Neural cell (in vitro differentiated cells): ENCODE measurements around the gene TAOK1. TPM values are rescaled to one million over a fixed set of nuclear protein-coding genes. Genes with fewer than 3 reads are reported as not detected.

Experiments
- H2AFZ ChIP-seq: fragments of 200-600, 300-800 bp; sonication (generic), shearing (Covaris generic); 2 replicates; pipeline ENCODE4 v1.6.0; 2014; ENCODE audit warnings: low read depth, mild to moderate bottlenecking, antibody characterized with exemption, low read length, moderate library complexity
- H3F3A ChIP-seq: fragments of 200-600 bp; shearing (Covaris generic); 2 replicates; pipeline ENCODE4 v1.6.1; 2016; ENCODE audit warnings: mild to moderate bottlenecking, moderate library complexity, mixed read lengths, antibody characterized with exemption, low read length; ENCODE audit not compliant: insufficient read depth, poor library complexity, severe bottlenecking
- H3K27ac ChIP-seq: fragments of 200-600, 300-800 bp; sonication (generic), shearing (Covaris generic); 2 replicates; pipeline ENCODE4 v1.5.1; 2014; ENCODE audit warnings: mild to moderate bottlenecking, low read length, moderate library complexity
- H3K27me3 ChIP-seq: fragments of 300-800, 200-600 bp; sonication (generic), shearing (Covaris generic); 2 replicates; pipeline ENCODE4 v1.6.0; 2014; ENCODE audit warnings: mild to moderate bottlenecking, low read depth, low read length, moderate library complexity; ENCODE audit not compliant: insufficient read depth
- H3K36me3 ChIP-seq: fragments of 300-800, 200-600 bp; sonication (generic), shearing (Covaris generic); 2 replicates; pipeline ENCODE4 v1.5.1; 2014; ENCODE audit warnings: mild to moderate bottlenecking, antibody characterized with exemption, low read length, moderate library complexity; ENCODE audit not compliant: insufficient read depth
- H3K4me2 ChIP-seq: fragments of 300-800, 200-600 bp; sonication (generic), shearing (Covaris generic); 2 replicates; pipeline ENCODE4 v1.6.0; 2014; ENCODE audit warnings: mild to moderate bottlenecking, low read length
- H3K4me3 ChIP-seq: fragments of 300-800, 200-600 bp; sonication (generic), shearing (Covaris generic); 2 replicates; pipeline ENCODE4 v1.5.1; 2014; ENCODE audit warnings: mild to moderate bottlenecking, low read length, moderate library complexity
- H3K79me2 ChIP-seq: fragments of 200-600 bp; shearing (Covaris generic); replicated peaks from 2 replicates; pipeline ENCODE4 v1.6.0; 2014; ENCODE audit warnings: mild to moderate bottlenecking, low read length, moderate library complexity; ENCODE audit not compliant: insufficient read depth
- H3K9ac ChIP-seq: fragments of 300-800, 200-600 bp; sonication (generic), shearing (Covaris generic); 2 replicates; pipeline ENCODE4 v1.6.1; 2016; ENCODE audit warnings: mild to moderate bottlenecking, low read length, mixed read lengths
- H3K9me2 ChIP-seq: fragments of 200-600 bp; shearing (Covaris generic); 2 replicates; pipeline ENCODE4 v1.6.1; 2016; ENCODE audit warnings: mild to moderate bottlenecking, low read length, mixed read lengths; ENCODE audit not compliant: insufficient read depth
- H3K9me3 ChIP-seq: fragments of 200-600, 300-800 bp; sonication (generic), shearing (Covaris generic); 2 replicates; pipeline ENCODE4 v1.6.1; 2016; ENCODE audit warnings: mild to moderate bottlenecking, mixed run types, low read length, moderate library complexity, mixed read lengths
- H4K20me1 ChIP-seq: fragments of 200-600 bp; shearing (Covaris generic); 2 replicates; pipeline ENCODE4 v1.6.1; 2016; ENCODE audit warnings: mild to moderate bottlenecking, mixed run types; ENCODE audit not compliant: insufficient read depth
- EP300 ChIP-seq: fragments of 450-650 bp; conservative IDR thresholded peaks from 2 replicates; pipeline ENCODE4 v1.6.1; 2014; ENCODE audit warnings: antibody characterized with exemption, mild to moderate bottlenecking, moderate library complexity; ENCODE audit not compliant: poor library complexity, severe bottlenecking
- EZH2 ChIP-seq: fragments of 200-600, 300-800 bp; shearing (Covaris generic), sonication (generic); IDR thresholded peaks from 2 replicates; pipeline ENCODE4 v1.6.1; 2014; ENCODE audit warnings: antibody characterized with exemption, low read length, borderline replicate concordance, mild to moderate bottlenecking; ENCODE audit not compliant: insufficient read depth, poor library complexity, severe bottlenecking
- MXI1 ChIP-seq: fragments of 450-650 bp; conservative IDR thresholded peaks from 2 replicates; pipeline ENCODE4 v1.6.1; 2014; ENCODE audit warnings: antibody characterized with exemption, mild to moderate bottlenecking; ENCODE audit not compliant: poor library complexity, severe bottlenecking
- POLR2AphosphoS5 ChIP-seq: IDR thresholded peaks from 2 replicates; pipeline ENCODE4 v1.6.1; 2012
- RAD21 ChIP-seq: fragments of 450-650 bp; conservative IDR thresholded peaks from 2 replicates; pipeline ENCODE4 v1.6.1; 2014; ENCODE audit warnings: antibody characterized with exemption, mild to moderate bottlenecking, moderate library complexity
- SMC3 ChIP-seq: fragments of 450-650 bp; conservative IDR thresholded peaks from 2 replicates; pipeline ENCODE4 v1.6.1; 2014; ENCODE audit warnings: antibody characterized with exemption, mild to moderate bottlenecking, moderate library complexity; ENCODE audit not compliant: poor library complexity
- TAF1 ChIP-seq: IDR thresholded peaks from 2 replicates; pipeline ENCODE4 v1.6.1; 2012; ENCODE audit warnings: low read depth
- polyA plus RNA-seq: library from polyadenylated mRNA; depleted of rRNA; stranded (reverse); fragments of >200 nt; gene quantifications from 2 replicates; pipeline ENCODE4 v1.2.3, GENCODE V29; 2014
- TF ChIP-seq, protein P1 (sequence below): IDR thresholded peaks from 2 replicates; pipeline ENCODE4 v1.6.1; 2012; ENCODE audit warnings: borderline replicate concordance
- TF ChIP-seq, protein P2 (sequence below): fragments of 450-650 bp; IDR thresholded peaks from 2 replicates; pipeline ENCODE4 v1.5.1; 2014; ENCODE audit warnings: antibody characterized with exemption, mild to moderate bottlenecking, moderate library complexity; ENCODE audit not compliant: poor library complexity, severe bottlenecking

The TAOK1 gene
- polyA plus RNA-seq, 1 donor from 2014 or later = 53.2 TPM

DNA sequence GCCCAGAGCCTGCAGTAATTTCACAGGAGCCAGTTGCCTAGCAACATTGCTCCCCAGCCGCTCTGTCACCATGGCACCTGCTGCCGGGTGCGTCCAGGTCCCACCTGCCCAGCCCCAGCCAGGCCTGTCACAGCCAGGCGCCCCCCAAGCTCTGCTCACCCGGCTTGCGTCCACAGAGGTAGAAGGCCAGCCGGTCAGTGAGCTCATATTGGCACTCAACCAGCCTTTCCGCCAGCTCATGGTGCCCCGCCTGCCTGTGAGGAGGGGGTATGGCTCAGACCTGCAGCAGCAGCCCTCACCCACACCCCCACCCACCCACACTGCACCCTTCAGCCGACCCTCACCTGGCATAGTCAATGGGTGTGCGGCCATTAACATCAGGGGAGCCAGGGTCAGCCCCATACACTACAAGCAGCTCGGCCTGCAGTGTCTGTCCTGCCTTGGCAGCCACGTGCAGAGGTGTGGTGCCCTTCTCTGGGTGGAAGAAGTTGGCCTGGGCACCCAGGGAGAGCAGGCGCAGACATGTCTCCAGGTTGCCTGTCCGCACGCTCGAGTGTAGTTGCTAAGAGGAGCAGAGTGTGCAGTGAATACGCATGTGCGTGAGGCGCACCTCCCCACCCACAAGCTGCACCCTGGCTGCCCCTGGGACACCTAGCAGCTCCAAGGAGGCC, 191.6 kb downstream of the TAOK1 start:
- Histone ChIP-seq H3K27ac (peak overlapping the region; percentile 44), H4K20me1 (no peaks in the 10 kb centered on the region), H3K9ac (peak overlapping the region; percentile 48)

GRCh38 chr17:29582254-29582765, 192.1 kb downstream of the TAOK1 start:
- H3F3A ChIP-seq = no peaks in the 10 kb centered on the region
- peak overlapping the region; percentile 48 for H3K9ac ChIP-seq
- H3K4me3 ChIP-seq = no peak overlapping the region
- TF ChIP-seq EZH2 (no peak), EP300 (no peak), SMC3 (no peak), RAD21 (no peak), TAF1 (no peak), MXI1 (no peak), POLR2AphosphoS5 (no peak)
- TF ChIP-seq, protein P1, sequence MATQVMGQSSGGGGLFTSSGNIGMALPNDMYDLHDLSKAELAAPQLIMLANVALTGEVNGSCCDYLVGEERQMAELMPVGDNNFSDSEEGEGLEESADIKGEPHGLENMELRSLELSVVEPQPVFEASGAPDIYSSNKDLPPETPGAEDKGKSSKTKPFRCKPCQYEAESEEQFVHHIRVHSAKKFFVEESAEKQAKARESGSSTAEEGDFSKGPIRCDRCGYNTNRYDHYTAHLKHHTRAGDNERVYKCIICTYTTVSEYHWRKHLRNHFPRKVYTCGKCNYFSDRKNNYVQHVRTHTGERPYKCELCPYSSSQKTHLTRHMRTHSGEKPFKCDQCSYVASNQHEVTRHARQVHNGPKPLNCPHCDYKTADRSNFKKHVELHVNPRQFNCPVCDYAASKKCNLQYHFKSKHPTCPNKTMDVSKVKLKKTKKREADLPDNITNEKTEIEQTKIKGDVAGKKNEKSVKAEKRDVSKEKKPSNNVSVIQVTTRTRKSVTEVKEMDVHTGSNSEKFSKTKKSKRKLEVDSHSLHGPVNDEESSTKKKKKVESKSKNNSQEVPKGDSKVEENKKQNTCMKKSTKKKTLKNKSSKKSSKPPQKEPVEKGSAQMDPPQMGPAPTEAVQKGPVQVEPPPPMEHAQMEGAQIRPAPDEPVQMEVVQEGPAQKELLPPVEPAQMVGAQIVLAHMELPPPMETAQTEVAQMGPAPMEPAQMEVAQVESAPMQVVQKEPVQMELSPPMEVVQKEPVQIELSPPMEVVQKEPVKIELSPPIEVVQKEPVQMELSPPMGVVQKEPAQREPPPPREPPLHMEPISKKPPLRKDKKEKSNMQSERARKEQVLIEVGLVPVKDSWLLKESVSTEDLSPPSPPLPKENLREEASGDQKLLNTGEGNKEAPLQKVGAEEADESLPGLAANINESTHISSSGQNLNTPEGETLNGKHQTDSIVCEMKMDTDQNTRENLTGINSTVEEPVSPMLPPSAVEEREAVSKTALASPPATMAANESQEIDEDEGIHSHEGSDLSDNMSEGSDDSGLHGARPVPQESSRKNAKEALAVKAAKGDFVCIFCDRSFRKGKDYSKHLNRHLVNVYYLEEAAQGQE = no peak
- TF ChIP-seq, protein P2, sequence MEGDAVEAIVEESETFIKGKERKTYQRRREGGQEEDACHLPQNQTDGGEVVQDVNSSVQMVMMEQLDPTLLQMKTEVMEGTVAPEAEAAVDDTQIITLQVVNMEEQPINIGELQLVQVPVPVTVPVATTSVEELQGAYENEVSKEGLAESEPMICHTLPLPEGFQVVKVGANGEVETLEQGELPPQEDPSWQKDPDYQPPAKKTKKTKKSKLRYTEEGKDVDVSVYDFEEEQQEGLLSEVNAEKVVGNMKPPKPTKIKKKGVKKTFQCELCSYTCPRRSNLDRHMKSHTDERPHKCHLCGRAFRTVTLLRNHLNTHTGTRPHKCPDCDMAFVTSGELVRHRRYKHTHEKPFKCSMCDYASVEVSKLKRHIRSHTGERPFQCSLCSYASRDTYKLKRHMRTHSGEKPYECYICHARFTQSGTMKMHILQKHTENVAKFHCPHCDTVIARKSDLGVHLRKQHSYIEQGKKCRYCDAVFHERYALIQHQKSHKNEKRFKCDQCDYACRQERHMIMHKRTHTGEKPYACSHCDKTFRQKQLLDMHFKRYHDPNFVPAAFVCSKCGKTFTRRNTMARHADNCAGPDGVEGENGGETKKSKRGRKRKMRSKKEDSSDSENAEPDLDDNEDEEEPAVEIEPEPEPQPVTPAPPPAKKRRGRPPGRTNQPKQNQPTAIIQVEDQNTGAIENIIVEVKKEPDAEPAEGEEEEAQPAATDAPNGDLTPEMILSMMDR = no peak
- H3K9me3 ChIP-seq = no peaks in the 10 kb centered on the region
- no peak overlapping the region for H2AFZ ChIP-seq
- no peak overlapping the region for H3K27ac ChIP-seq
- no peaks in the 10 kb centered on the region for H3K27me3 ChIP-seq
- no peaks in the 10 kb centered on the region for H3K9me2 ChIP-seq
- peaks cover 17% of the 10 kb centered on the region for H3K79me2 ChIP-seq
- H3K36me3 ChIP-seq = no peaks in the 10 kb centered on the region
- no peak overlapping the region for H3K4me2 ChIP-seq
- H4K20me1 ChIP-seq = peaks cover 3% of the 10 kb centered on the region

More for the DNA sequence above, 191.6 kb downstream of the TAOK1 start:
- H3K27me3 ChIP-seq = no peaks in the 10 kb centered on the region
- H2AFZ ChIP-seq = no peak overlapping the region
- H3F3A ChIP-seq = no peaks in the 10 kb centered on the region
- H3K9me3 ChIP-seq = no peaks in the 10 kb centered on the region
- peaks cover 12% of the 10 kb centered on the region for H3K79me2 ChIP-seq
- peak overlapping the region; percentile 55 for H3K4me3 ChIP-seq
- H3K9me2 ChIP-seq = no peaks in the 10 kb centered on the region
- H3K4me2 ChIP-seq = no peak overlapping the region
- no peaks in the 10 kb centered on the region for H3K36me3 ChIP-seq
- TF ChIP-seq TAF1 (no peak), MXI1 (no peak), POLR2AphosphoS5 (no peak), SMC3 (no peak), RAD21 (no peak), EP300 (no peak), EZH2 (no peak)
- TF ChIP-seq, protein P1 = no peak
- TF ChIP-seq, protein P2 = no peak
